HG03342 (cell line): ENCODE results near the gene NCR1.
"Not testable (repeated sequence)": the region's sequence is repeated elsewhere in the genome, so short reads cannot be mapped to it uniquely, and the experiment has no call there.

Source experiments
- ATAC-seq: cut with Tn5 transposase; IDR thresholded peaks from one replicate; pipeline ENCODE4 v1.9.1; 2021; ENCODE audit warnings: mild to moderate bottlenecking, moderate library complexity; ENCODE audit not compliant: unreplicated experiment

Gene NCR1

DNA sequence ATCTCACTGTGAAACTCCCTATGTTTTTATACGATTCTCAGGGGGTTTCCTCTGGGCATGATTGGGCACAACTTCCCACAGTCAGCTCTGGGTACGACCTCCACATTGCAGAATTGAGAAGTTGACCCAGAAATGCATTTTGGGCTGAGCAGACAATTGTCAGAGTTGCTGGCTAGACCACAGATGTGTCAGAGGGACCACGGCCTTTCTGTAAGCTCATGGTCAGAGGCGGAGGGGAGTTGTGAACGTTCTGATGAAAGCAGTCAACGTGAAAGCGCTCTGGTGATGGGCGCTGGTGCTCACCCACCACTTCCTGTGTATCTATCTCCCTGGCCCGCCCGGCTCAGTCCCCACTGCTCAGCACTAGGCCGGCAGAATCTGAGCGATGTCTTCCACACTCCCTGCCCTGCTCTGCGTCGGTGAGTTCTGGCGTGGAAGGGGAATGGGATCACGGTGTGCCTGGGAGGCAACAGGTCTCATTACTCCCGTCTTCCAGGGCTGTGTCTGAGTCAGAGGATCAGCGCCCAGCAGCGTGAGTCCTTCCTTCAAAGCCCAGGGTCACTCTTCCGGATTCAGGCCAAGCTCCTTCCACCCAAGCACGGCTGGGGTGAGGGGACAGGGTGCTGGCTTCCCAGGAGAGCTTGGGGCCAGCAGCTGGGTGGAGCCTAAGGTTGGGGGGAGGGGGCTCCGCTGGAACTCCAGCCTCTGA is at the start of gene NCR1:
TSS of gene NCR1 (plus strand) at position 346 of the 709 bp plus-strand sequence. CDS start at position 386, 40 bp downstream.
- no peak for ATAC-seq

DNA sequence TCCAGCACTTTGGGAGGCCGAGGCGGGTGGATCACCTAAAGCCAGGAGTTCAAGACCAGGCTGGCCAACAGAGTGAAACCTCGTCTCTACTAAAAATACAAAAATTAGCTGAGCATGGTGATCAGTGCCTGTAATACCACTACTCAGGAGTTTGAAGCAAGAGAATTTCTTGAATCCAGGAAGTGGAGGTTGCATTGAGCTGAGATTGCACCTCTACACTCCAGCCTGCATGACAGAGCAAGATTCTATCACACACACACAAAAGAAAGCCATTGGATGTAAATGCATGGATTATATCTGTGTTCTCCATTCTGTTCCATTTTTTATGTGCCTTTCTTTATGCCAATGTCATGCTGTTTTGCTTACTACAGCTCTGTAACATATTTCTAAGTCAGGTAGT is 47.5 kb upstream of the NCR1 start:
- not testable (repeated sequence) for ATAC-seq

- not testable (repeated sequence) for ATAC-seq
These were observed 46.5 kb upstream of the NCR1 start for GRCh38 chr19:54859421-54859820.

- ATAC-seq, result not testable (repeated sequence)
These were observed 42.5 kb upstream of the NCR1 start for GRCh38 chr19:54863459-54863858.

GRCh38 chr19:54871696-54872095 is 34.3 kb upstream of the NCR1 start:
- ATAC-seq, result no peak

DNA sequence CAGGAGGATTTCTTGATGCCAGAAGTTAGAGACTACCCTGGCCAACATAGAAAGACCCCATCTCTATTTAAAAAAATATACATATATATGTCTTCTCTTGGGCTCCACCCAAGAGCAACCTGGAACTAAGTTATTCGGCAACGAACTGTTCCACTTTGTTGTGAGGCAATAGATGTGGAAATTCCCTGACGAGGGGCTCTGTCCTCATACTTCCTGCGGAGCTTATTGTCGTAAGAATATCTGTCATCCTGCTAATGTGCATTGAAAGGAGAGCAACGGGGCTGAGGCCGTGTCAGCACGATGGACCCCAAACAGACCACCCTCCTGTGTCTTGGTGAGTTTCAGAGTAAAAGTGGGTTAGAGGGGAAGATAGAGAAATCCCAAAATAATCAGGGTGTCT is 32.0 kb upstream of the NCR1 start, which contains the start of gene FCAR:
TSS of gene FCAR (plus strand) at position 246 of the 400 bp plus-strand sequence. CDS start at position 301, 55 bp downstream.
- ATAC-seq, result no peak

GRCh38 chr19:54875506-54875905 is 30.4 kb upstream of the NCR1 start:
- no peak for ATAC-seq

DNA sequence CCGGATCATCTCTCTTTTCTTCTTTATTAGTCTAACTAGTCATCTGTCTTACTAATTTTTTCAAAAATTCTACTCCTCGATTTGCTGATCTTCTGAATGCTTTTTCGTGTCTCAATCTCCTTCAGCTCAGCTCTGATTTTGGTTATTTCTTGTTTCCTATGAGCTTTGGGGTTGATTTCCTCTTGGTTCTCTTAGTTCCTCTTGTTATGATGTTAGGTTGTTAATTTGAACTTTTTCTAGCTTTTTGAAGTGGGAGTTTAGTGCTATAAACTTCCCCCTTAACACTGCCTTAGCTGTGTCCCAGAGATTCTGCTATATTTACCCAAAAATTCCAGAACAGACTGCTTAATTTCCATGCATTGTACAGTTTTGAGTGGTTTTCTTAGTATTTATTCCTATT is 28.5 kb upstream of the NCR1 start:
- ATAC-seq, result no peak

DNA sequence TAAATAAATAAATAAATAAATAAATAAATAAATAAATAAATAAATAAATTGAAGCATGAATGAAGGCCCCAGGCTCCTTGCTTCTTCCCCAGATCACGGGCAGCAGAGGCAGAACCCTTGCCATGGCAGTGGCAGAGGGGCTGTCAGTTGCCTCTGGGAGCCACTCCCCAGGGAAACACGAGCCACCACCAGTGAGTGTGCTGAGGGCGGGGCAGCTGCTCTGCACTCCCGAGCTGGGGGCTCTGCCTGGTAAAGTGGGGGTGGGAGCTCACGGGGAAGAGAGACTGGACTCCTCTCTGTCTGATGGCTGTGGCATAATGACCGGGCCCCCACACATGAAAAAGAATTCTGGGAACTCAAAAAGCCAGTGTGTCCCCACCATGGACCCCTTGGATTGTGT is 24.1 kb upstream of the NCR1 start:
- ATAC-seq, result no peak

DNA sequence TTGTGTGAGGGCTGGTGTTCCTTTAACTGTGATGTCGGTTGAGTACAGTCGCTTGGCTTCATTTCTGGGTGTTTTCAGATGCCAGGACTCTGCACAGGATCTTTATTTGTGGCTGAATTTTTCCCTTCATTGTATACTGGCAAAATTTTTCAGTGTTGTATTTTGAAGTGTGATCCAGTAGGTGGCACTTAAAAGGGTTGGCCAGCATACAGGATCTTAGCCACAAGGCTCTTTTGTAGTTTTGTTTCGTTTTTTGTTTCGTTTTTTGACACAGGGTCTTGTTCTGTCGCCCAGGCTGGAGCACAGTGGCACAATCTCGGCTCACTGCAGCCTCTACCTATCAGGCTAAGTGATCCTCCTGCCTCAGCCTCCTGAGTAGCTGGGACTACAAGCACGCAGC is 23.2 kb upstream of the NCR1 start:
- no peak for ATAC-seq

DNA sequence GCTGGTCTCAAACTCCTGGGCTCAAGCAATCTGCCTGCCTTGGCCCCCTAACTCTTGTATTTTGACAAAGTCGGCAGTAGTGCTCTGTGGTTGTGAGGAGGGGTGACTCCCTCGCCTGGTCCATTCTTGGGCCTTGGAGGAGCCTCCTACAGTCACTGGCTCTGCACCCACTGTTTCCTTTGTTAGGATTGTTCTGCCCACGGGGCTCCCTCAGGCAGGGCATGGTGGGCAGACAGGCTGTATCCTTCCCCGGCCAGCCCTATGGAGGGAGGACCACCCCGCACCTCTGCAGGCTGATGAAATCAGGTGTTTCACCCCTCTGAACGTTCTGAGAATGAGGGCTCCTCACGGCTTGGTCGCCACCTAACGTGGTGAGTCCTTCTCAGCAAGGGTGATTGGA is 22.7 kb upstream of the NCR1 start:
- ATAC-seq, result no peak

GRCh38 chr19:54888239-54888638 is 17.7 kb upstream of the NCR1 start:
- no peak for ATAC-seq

DNA sequence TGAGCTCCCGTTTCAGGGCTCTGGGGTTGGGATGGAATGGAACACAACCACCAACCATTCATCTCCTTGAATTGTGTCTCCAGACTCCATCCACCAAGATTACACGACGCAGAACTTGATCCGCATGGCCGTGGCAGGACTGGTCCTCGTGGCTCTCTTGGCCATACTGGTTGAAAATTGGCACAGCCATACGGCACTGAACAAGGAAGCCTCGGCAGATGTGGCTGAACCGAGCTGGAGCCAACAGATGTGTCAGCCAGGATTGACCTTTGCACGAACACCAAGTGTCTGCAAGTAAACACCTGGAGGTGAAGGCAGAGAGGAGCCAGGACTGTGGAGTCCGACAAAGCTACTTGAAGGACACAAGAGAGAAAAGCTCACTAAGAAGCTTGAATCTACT is 16.4 kb upstream of the NCR1 start:
- ATAC-seq, result no peak

- ATAC-seq, result no peak
These were observed 12.5 kb upstream of the NCR1 start for GRCh38 chr19:54893406-54893805.

DNA sequence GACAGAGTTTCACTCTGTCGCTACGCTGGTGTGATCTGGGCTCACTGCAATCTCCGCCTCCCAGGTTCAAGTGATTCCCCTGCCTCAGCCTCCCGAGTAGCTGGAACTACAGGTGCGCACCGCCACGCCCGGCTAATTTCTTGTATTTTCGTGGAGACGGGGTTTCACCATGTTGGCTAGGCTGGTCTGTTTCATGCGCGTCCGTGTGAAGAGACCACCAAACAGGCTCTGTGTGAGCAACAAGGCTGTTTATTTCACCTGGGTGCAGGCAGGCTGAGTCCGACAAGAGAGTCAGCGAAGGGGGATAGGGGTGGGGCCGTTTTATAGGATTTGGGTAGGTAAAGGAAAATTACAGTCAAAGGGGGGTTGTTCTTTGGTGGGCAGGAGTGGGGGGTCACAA is 11.8 kb upstream of the NCR1 start:
- not testable (repeated sequence) for ATAC-seq

GRCh38 chr19:54896036-54896435 is 9.9 kb upstream of the NCR1 start:
- no peak for ATAC-seq

GRCh38 chr19:54898685-54899084 is 7.3 kb upstream of the NCR1 start:
- ATAC-seq, result not testable (repeated sequence)

DNA sequence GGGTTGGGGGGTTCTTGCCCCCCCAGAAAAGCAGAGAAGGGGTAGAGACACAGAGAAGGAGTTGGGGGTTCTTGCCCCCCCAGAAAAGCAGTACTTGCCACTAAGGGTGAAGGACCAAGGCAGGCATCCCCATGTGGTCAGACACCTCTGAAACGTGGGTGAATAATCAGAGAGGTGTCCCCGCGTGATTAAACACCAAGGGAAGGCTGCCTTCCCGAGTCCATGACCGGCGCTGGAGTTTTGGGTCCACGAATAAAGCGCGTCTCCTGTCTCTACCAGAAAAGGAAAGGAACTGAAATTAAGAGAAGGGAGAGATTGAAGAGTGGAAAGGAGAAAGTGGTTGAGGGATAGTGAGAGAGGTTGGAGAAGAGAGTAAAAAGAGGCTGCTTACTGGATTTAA is 6.3 kb upstream of the NCR1 start:
- ATAC-seq, result not testable (repeated sequence)

DNA sequence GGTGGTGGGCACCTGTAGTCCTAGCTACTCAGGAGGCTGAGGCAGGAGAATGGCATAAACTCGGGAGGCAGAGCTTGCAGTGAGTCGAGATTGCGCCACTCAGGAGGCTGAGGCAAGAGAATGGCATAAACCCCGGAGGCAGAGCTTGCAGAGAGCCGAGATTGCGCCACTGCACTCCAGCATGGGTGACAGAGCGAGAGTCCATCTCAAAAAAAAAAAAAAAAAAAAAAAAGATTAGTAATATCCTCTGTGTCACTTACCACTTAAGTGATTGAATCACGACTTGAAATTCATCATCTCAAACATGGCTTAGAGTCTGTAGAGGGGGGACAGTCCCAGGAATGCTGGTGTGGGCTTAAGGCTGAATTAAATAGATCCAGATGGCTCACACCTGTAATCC is 4.8 kb upstream of the NCR1 start:
- ATAC-seq, result not testable (repeated sequence)

GRCh38 chr19:54902061-54902460 is 3.9 kb upstream of the NCR1 start:
- ATAC-seq, result no peak

GRCh38 chr19:54903303-54903702 is 2.6 kb upstream of the NCR1 start:
- ATAC-seq, result no peak

DNA sequence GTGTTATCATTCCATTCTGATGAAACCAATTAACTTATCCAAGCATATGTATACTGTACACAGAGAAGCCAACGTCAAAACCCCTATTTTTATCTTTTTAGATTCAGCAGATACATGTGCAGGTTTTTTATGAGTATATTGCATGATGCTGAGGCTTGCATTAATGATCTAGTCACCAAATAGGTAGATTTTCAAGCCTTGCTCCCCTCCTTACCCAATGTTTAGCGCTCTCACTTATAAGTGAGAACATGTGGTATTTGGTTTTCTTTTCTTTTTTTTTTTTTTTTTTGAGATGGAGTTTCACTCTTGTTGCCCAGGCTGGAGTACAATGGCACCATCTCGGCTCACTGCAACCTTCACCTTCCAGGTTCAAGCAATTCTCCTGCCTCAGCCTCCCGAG is 1.7 kb upstream of the NCR1 start:
- not testable (repeated sequence) for ATAC-seq

- no peak for ATAC-seq
These were observed 536 bp upstream of the NCR1 start for GRCh38 chr19:54905421-54905802.
